OCI-LY7 (cell line): Measurements from ENCODE around the gene HCAR2. TPM values are rescaled to one million over a fixed set of nuclear protein-coding genes. Genes with fewer than 3 reads are reported as not detected.

Source experiments
- BruUV-seq: library from RNA; stranded (reverse); fragments of 400-500 nt; replicated peaks from 2 replicates; lab custom pipeline; 2021; lab: Mats Ljungman, UMichigan
- CTCF ChIA-PET: fragments of 300-600 bp; sonication (Branson Sonifier 250); formaldehyde crosslinking; loops from one replicate; lab custom pipeline; 2022; ENCODE audit warnings: antibody characterized with exemption; ENCODE audit not compliant: unreplicated experiment; lab: Charles Lee
- POLR2A ChIA-PET: fragments of 300-600 bp; sonication (Branson Sonifier 250); formaldehyde crosslinking; loops from one replicate; lab custom pipeline; 2022; ENCODE audit warnings: antibody characterized with exemption; lab: Charles Lee
- DNase-seq: peaks from one replicate; pipeline ENCODE4 v3.0.0-alpha.2; 2015; ENCODE audit warnings: low spot score
- H2AFZ ChIP-seq: fragments of 200-600 bp; sonication (generic), shearing (Covaris generic); 2 replicates; pipeline ENCODE4 v1.6.1; 2014; ENCODE audit warnings: mild to moderate bottlenecking, antibody characterized with exemption, low read length, moderate library complexity
- H3K27ac ChIP-seq: fragments of 200-600 bp; sonication (generic); 2 replicates; pipeline ENCODE4 v1.5.1; 2014; ENCODE audit warnings: mixed run types, low read depth, mild to moderate bottlenecking, moderate library complexity, low read length, inconsistent platforms; ENCODE audit not compliant: poor library complexity, severe bottlenecking
- H3K36me3 ChIP-seq: fragments of 200-600 bp; sonication (generic); 2 replicates; pipeline ENCODE4 v1.6.1; 2014; ENCODE audit warnings: mild to moderate bottlenecking, antibody characterized with exemption, low read length, moderate library complexity, mixed read lengths; ENCODE audit not compliant: insufficient read depth
- H3K4me1 ChIP-seq: fragments of 200-600 bp; sonication (generic); 2 replicates; pipeline ENCODE4 v1.5.1; 2014; ENCODE audit warnings: mild to moderate bottlenecking, low read length; ENCODE audit not compliant: insufficient read depth, poor library complexity, severe bottlenecking
- H3K4me2 ChIP-seq: fragments of 200-600 bp; sonication (generic); 2 replicates; pipeline ENCODE4 v1.6.1; 2014; ENCODE audit warnings: mild to moderate bottlenecking, low read length
- H3K4me3 ChIP-seq: fragments of 200-600 bp; sonication (generic); 2 replicates; pipeline ENCODE4 v1.5.1; 2014; ENCODE audit warnings: mild to moderate bottlenecking, low read depth, low read length; ENCODE audit not compliant: poor library complexity, severe bottlenecking
- H3K79me2 ChIP-seq: fragments of 200-600 bp; sonication (generic); 2 replicates; pipeline ENCODE4 v1.6.1; 2016; ENCODE audit warnings: low read depth, mild to moderate bottlenecking, low read length, moderate library complexity, mixed read lengths; ENCODE audit not compliant: insufficient read depth
- H3K9me2 ChIP-seq: fragments of 200-600 bp; sonication (generic); 2 replicates; pipeline ENCODE4 v1.6.1; 2016; ENCODE audit warnings: mild to moderate bottlenecking, low read length, mixed read lengths; ENCODE audit not compliant: insufficient read depth
- H3K9me3 ChIP-seq: fragments of 200-600 bp; sonication (generic); 2 replicates; pipeline ENCODE4 v1.6.1; 2014; ENCODE audit warnings: mild to moderate bottlenecking, mixed run types, low read length, mixed read lengths
- H4K20me1 ChIP-seq: fragments of 200-600 bp; sonication (generic); 2 replicates; pipeline ENCODE4 v1.6.1; 2014; ENCODE audit warnings: mild to moderate bottlenecking, antibody characterized with exemption, low read length, moderate library complexity, mixed read lengths; ENCODE audit not compliant: insufficient read depth
- EZH2phosphoT487 ChIP-seq: fragments of 200-600 bp; sonication (generic); IDR thresholded peaks from 2 replicates; pipeline ENCODE4 v1.6.1; 2018; ENCODE audit warnings: low read depth, borderline replicate concordance, mild to moderate bottlenecking, mixed run types, antibody characterized with exemption, low read length, moderate library complexity, mixed read lengths
- intact Hi-C: fragments of 100-400 bp; cut with micrococcal nuclease; formaldehyde crosslinking; loops from one replicate; pipeline ENCODE4 v1.10.0; 2022; ENCODE audit not compliant: unreplicated experiment
- total RNA-seq, 2 experiments: library from RNA; depleted of rRNA in 1 of 2; stranded (reverse); fragments of >200 nt in 1 of 2; shearing (Covaris generic) in 1 of 2; gene quantifications; 2 replicates each; pipeline ENCODE4 v1.2.3, GENCODE V29; 2014 to 2022
- TF ChIP-seq, protein P1 (sequence below): fragments of 200-600 bp; sonication (generic); conservative IDR thresholded peaks from 2 replicates; pipeline ENCODE4 v1.5.1; 2014; ENCODE audit warnings: mild to moderate bottlenecking, antibody characterized with exemption, low read length, moderate library complexity, mixed read lengths

The HCAR2 gene
- total RNA-seq, 2 experiments from 2014 or later = not detected

DNA sequence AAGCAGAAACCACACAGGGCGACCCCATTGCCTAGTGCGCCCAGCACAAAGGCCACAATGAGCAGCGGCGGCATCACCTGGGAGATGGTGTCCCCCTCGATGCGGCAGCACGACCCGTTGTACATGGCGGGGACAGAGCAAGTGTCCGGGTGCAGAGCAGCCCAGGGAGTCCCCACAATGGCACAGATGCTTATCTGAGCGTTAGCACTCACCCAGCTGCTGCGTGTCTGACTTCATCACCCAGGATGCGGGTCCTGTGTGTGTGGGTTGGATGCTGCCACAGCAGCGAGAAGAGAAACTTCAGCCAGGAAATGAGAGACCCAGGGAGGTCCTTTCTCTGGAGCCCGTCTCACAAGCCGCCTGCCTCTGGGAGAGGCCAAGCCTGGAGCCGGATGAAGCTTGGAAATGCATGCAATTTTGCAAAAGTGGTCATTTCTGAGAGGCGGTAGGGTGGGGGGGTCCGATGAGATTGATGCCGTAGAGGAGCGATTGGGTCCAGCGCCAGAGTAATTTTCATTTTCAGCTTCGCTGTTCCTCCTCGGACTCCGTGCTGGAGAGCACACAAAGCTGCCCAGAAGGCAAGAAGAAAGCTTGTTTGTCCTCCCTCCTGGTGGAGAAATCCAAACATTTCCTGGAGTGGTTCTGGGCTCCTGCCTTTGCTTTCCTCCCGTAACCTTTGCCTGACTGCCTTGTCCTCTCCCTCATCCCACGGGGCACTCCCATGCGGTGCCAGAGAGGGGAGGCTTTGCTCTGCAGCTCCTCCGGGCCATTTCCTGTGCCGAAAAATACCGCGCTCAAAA is 27.3 kb upstream of the HCAR2 start, which contains the start of gene HCAR1:
TSS of gene HCAR1 (minus strand) at position 630 of the 800 bp plus-strand sequence. CDS start at position 125, 505 bp downstream.
- no peaks in the 10 kb centered on the region for H3K9me2 ChIP-seq
- DNase-seq = no peak
- no peaks in the 10 kb centered on the region for H4K20me1 ChIP-seq
- peaks cover 31% of the 10 kb centered on the region for H3K4me1 ChIP-seq
- ChIA-PET POLR2A (interaction anchor here (0.6 kb wide), 1 partner anchor 190 kb away, joined by 3 read pairs; no protein-coding TSS in a partner anchor), CTCF (no interaction called here)
- intact Hi-C loops = no loop called here
- no peak within 1 kb of the TSS for H3K27ac ChIP-seq
- no peaks in the 10 kb centered on the region for H3K36me3 ChIP-seq
- H3K4me3 ChIP-seq = no peak within 1 kb of the TSS
- no TSS peak for BruUV-seq
- H2AFZ ChIP-seq = no peak within 1 kb of the TSS
- no peak within 1 kb of the TSS for H3K4me2 ChIP-seq
- H3K79me2 ChIP-seq = no peaks in the 10 kb centered on the region
- H3K9me3 ChIP-seq = no peaks in the 10 kb centered on the region
- no peak for TF ChIP-seq EZH2phosphoT487

DNA sequence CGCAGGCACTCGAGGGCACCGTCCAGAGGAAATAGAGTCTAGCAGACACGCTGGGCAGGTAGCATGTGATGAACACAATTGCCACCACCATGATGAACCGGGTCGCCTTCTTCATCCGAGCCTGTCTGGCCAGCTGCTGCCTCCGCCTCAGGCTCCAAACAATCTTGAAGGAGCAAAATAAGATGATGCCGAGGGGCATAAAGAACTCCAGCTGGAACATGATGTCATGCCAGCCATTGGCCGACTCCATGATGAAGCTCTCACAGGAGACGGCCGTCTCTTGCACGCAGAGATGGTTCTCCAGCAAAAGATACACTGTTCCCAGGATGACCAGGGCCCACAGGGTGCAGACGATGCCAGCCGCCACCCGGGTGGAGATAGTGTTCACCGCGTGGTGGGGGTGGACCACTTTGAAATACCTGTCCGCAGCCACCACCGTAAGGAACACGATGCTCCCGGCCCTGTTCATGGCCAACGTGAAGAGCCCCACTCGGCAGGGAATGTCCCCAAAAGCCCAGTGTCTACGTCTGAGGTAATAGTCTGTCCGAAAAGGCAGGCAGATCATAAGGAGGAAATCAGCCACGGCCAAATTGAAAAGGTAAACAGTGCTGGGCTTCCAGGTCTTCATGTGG is 26.5 kb upstream of the HCAR2 start:
- intact Hi-C loops = no loop called here
- POLR2A ChIA-PET = no interaction called here
- no peak overlapping the region for H3K4me3 ChIP-seq

DNA sequence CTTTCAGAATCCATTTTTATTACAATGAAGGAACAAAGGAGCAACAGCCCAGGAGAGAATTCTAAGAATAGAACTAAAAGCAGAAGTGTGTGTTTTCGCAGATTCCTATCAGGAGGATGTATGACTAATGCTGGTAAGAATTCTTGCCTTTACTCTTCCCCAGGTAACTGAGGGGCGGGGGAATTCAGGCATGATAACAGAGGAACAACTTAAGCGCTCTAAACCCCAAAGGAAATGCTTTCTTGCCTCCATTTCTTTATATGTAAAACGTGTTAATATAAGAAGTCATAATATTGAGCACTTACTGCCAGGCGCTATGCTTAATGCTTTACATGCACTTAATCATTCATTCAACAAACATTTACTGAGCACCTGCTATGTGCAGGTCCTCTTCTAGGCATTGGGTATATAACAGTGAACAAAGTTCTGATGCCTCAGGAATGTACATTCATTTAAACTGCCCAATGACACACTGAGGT is 23.0 kb upstream of the HCAR2 start:
- intact Hi-C loops = no loop called here
- TF ChIP-seq EZH2phosphoT487 = no peak
- TF ChIP-seq, protein P1, sequence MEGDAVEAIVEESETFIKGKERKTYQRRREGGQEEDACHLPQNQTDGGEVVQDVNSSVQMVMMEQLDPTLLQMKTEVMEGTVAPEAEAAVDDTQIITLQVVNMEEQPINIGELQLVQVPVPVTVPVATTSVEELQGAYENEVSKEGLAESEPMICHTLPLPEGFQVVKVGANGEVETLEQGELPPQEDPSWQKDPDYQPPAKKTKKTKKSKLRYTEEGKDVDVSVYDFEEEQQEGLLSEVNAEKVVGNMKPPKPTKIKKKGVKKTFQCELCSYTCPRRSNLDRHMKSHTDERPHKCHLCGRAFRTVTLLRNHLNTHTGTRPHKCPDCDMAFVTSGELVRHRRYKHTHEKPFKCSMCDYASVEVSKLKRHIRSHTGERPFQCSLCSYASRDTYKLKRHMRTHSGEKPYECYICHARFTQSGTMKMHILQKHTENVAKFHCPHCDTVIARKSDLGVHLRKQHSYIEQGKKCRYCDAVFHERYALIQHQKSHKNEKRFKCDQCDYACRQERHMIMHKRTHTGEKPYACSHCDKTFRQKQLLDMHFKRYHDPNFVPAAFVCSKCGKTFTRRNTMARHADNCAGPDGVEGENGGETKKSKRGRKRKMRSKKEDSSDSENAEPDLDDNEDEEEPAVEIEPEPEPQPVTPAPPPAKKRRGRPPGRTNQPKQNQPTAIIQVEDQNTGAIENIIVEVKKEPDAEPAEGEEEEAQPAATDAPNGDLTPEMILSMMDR = no peak
- H3K27ac ChIP-seq = no peak overlapping the region
- no peaks in the 10 kb centered on the region for H3K9me2 ChIP-seq
- H3K4me1 ChIP-seq = peaks cover 28% of the 10 kb centered on the region
- no peaks in the 10 kb centered on the region for H3K36me3 ChIP-seq
- ChIA-PET CTCF (no interaction called here), POLR2A (interaction anchor here (1.1 kb wide), 1 partner anchor 19 kb away, joined by 3 read pairs; no protein-coding TSS in a partner anchor)
- H3K9me3 ChIP-seq = no peaks in the 10 kb centered on the region
- H2AFZ ChIP-seq = peak overlapping the region; percentile 40; the same call in 1 of the 2 replicates
- no TSS peak for BruUV-seq
- DNase-seq = no peak
- H3K4me2 ChIP-seq = peak overlapping the region; percentile 48
- H3K4me3 ChIP-seq = no peak overlapping the region
- H4K20me1 ChIP-seq = no peaks in the 10 kb centered on the region
- H3K79me2 ChIP-seq = no peaks in the 10 kb centered on the region

More for the DNA sequence above, 26.5 kb upstream of the HCAR2 start:
- TF ChIP-seq EZH2phosphoT487 = no peak
- TF ChIP-seq, protein P1 = no peak
- Histone ChIP-seq H3K9me2 (no peaks in the 10 kb centered on the region), H3K4me2 (no peak overlapping the region), H3K79me2 (no peaks in the 10 kb centered on the region), H3K9me3 (no peaks in the 10 kb centered on the region), H3K27ac (no peak overlapping the region), H3K36me3 (no peaks in the 10 kb centered on the region), H2AFZ (no peak overlapping the region), H3K4me1 (peaks cover 38% of the 10 kb centered on the region), H4K20me1 (no peaks in the 10 kb centered on the region)
- no TSS peak for BruUV-seq
- CTCF ChIA-PET = no interaction called here
- no peak for DNase-seq
